A549 (cell line): Measurements from ENCODE around the gene ALDH1A1.
A peak's percentile ranks its signal among the peaks of the same experiment; 100 is the strongest.

Experiments
- CTCF ChIP-seq: fragments of >200 bp; sonication (Bioruptor Twin); formaldehyde crosslinking; IDR thresholded peaks from 3 replicates; pipeline ENCODE4 v1.5.1; 2016
- ELK1 ChIP-seq: fragments of 150-350 bp; IDR thresholded peaks from 2 replicates; pipeline ENCODE4 v1.6.1; 2014; ENCODE audit warnings: low read depth, mild to moderate bottlenecking, low read length
- EP300 ChIP-seq, 2 experiments: fragments of >200 bp; sonication (Bioruptor Twin); formaldehyde crosslinking; IDR thresholded peaks; 2 replicates in 1 of 2; 3 replicates in 1 of 2; pipeline ENCODE4 v1.6.1; 2016 to 2017
- ESRRA ChIP-seq: fragments of 150-350 bp; IDR thresholded peaks from 2 replicates; pipeline ENCODE4 v1.6.1; 2014; ENCODE audit warnings: mild to moderate bottlenecking, low read length, borderline replicate concordance
- MAX ChIP-seq: IDR thresholded peaks from 2 replicates; pipeline ENCODE4 v1.6.1; 2012
- NR3C1 ChIP-seq: fragments of >200 bp; sonication (Bioruptor Twin); formaldehyde crosslinking; IDR thresholded peaks from 3 replicates; pipeline ENCODE4 v1.6.1; 2017
- PHF8 ChIP-seq: fragments of 200-600 bp; sonication (generic); IDR thresholded peaks from 2 replicates; pipeline ENCODE4 v1.6.1; 2016; ENCODE audit warnings: low read depth, mild to moderate bottlenecking, antibody characterized with exemption, moderate library complexity, borderline replicate concordance
- POLR2A ChIP-seq: IDR thresholded peaks from 2 replicates; pipeline ENCODE4 v1.6.1; 2012; ENCODE audit warnings: mild to moderate bottlenecking, low read length
- REST ChIP-seq: fragments of 200-600 bp; sonication (generic); IDR thresholded peaks from 2 replicates; pipeline ENCODE4 v1.6.1; 2016; ENCODE audit warnings: antibody characterized with exemption, mild to moderate bottlenecking, moderate library complexity
- ZNF302 ChIP-seq: fragments of 250-450 bp; sonication (Bioruptor Pico); IDR thresholded peaks from 2 replicates; pipeline ENCODE4 v1.9.0; 2021; ENCODE audit warnings: inconsistent platforms, mild to moderate bottlenecking, moderate library complexity

GRCh38 chr9:72950875-72951442 lies 1.9 kb downstream of the ALDH1A1 start:
- no peak for TF ChIP-seq EP300 (IDR thresholded peaks at IDR 0.05)
- no peak for TF ChIP-seq CTCF
- 0 out of 2 replicates have a peak, but pooled peaks have one; percentile 34 for TF ChIP-seq ZNF302 (CRISPR knock-in tag)
- TF ChIP-seq NR3C1: no peak
- TF ChIP-seq POLR2A: no peak
- TF ChIP-seq PHF8: no peak
- no peak for TF ChIP-seq MAX
- no peak for TF ChIP-seq ESRRA
- TF ChIP-seq REST: 0 out of 2 replicates have a peak, but pooled peaks have one; percentile 11
- TF ChIP-seq ELK1: no peak
